GM19025 (cell line): ENCODE results near the gene DTWD1.
"Not testable (repeated sequence)": the region's sequence is repeated elsewhere in the genome, so short reads cannot be mapped to it uniquely, and the experiment has no call there.

Source experiments
- ATAC-seq: cut with Tn5 transposase; IDR thresholded peaks from one replicate; pipeline ENCODE4 v1.9.1; 2021; ENCODE audit warnings: mild to moderate bottlenecking, low read depth, moderate library complexity; ENCODE audit not compliant: unreplicated experiment

DTWD1 gene, protein sequence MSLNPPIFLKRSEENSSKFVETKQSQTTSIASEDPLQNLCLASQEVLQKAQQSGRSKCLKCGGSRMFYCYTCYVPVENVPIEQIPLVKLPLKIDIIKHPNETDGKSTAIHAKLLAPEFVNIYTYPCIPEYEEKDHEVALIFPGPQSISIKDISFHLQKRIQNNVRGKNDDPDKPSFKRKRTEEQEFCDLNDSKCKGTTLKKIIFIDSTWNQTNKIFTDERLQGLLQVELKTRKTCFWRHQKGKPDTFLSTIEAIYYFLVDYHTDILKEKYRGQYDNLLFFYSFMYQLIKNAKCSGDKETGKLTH

DNA sequence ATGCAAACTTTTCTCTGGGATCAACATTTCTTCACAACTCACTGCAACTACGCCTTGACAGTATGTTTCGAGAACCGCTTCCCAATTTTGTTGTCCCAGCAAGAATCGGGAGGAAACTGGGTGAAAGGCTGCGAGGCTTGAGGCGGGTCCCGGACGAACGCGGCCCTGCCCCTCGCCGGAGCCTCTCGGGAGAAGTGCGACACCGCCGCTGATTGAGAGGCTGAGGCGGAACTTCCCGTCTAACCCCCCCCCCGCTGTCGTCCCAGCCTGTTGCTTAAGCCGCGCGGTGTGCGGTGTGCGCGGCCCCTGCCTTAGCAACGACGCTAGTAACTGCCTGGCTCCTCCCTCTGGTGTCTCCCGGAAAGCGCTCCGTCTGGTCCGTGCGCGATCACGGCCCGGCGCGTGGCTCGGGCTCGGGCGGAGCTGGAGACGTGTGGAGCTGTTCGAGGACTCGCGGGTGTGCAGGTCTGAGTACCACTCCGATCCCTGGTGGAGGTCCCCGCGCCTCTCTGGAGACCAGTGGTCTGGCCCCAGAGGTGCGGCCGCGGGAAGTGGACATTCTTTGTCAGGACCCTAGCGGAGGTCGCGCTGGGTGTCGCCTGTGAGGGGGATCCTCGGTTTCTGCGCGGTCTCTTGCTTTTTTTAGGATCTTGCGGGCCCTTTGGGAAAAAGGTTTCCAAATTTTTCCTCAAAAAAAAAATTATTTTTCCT is at the start of gene DTWD1, which contains the start of gene FAM227B:
DTWD1 (plus strand) TSS at position 391 of the 711 bp plus-strand sequence. CDS start 4,120 bp downstream, outside the sequence.
FAM227B (minus strand) TSS at position 161 of the 711 bp plus-strand sequence. CDS start 5,647 bp downstream, outside the sequence.
- ATAC-seq = peak; percentile 99

DNA sequence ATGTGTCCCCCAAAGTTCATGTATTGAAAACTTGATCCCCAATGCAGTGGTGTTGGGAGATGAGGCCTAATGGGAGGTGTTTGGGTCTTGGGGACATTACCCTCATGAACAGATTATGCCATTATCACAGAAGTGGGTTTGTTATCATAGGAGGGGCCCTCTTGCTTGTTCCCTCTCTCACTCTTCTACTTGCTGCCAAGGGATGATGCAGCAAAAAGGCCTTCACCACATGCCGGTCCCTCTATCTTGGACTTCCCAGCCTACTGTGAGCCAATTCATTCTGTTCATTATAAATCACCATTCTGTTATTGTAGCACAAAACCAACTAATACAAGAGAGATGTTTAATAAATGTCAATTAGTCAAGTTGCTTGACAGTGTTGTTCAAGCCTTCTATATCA is 47.4 kb upstream of the DTWD1 start:
- no peak for ATAC-seq

DNA sequence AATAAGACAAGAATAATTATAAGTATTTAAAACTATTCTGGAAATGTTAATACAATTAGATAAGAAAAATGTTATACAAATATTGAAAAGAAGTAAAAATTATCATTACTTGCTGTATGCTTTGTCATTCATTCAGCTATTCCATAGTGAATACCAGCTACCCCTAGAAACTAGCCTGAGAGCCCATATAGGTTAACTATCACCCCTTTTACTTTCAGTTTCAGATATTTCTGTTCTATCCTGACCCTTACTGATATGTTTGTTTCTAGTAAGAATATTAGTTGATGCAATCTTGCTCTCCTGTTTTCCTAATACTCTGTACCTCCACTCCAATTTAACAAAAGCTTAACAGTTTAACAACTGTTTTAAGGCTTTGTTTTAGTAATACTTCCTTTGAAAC is 31.8 kb upstream of the DTWD1 start:
- ATAC-seq = peak; percentile 53

DNA sequence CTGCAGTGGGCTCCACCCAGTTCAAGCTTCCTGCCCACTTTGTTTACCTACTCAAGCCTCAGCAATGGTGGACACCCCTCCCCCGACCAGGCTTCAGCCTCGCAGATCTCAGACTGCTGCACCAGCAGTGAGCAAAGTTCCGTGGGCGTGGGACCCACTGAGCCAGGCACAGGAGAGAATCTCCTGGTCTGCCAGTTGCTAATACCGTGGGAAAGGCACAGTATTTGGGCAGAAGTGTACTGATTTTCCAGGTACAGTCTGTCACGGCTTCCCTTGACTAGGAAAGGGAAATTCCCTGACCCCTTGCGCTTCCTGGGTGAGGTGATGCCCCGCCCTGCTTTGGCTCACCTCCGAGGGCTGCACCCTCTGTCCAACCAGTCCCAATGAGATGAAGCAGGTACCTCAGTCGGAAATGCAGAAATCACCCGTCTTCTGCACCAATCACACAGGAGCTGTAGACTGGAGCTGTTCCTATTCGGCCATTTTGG is 28.0 kb upstream of the DTWD1 start:
- ATAC-seq = not testable (repeated sequence)

DNA sequence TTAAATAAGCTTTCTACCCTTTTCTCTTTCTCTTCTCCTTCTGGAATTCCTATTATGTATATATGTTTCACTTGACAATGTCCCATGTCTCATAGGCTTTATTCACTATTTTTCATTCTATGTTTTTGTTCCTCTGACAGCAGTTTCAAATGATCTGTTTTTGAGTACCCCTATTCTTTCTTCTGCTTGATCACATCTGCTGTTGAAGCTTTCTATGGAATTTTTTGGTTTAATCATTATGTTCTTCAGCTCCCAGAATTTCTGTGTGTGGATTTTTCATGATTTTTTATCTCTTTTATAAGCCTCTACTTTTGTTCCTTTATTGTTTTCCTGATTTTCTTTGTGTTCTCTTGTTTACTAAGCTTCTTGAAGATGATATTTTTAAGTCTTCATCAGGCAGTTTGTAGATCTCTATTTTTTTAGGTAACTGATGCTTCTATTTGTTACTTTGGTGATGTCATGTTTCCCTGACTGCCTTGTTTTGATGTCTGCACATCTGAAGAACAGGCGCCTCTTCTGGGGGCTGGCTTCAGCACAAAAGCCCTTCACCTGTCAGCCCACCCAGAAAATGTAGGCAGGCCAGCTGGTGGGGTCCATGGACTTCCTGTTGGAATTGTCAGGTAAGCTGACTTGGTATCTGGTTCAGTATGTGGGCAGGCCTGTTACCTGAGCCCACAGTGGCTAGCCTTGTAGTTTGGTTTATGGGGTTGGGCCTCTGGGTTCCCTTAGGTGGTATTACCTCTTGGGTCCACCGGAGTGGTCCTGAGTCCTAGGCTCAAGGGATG is 16.0 kb upstream of the DTWD1 start:
- ATAC-seq = no peak

DNA sequence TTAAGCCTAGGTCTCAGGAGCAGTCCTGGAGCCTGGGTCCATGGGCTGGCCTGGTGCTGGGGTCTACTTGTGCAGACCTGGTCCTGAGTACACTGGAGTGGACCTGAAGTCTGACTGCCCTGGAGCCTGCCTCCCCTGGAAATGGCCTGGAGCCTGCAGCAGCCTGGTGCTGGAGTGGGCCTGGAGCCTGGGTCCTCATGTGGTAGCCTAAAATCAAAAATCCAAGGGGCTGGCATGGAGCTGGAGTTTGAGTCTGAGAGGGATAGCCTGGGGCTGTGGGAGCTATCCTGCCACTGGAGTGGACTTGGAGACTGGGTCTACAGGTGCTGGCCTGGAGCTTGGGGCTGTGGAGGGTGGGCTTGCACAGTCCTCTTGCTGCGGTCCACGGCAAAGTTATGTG is 15.3 kb upstream of the DTWD1 start:
- ATAC-seq = no peak

DNA sequence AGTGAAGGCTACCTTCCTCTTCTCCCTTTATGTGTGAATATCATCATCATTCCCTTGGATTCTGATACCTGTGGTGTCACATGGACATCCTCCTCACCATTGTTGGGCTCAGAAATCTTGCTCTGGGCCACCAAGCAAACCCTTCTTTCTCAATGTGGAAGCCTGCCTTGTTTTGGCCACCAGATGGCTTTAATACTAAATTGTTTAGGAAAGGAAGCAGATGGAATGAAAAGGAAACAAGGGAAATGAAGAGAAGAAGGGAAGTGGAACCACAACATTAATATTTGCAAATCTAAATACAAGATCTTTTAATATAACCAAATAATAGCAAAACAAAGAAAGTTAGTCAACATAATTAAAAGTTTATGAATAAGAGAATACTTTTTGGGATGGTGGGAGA is 14.3 kb upstream of the DTWD1 start:
- no peak for ATAC-seq

DNA sequence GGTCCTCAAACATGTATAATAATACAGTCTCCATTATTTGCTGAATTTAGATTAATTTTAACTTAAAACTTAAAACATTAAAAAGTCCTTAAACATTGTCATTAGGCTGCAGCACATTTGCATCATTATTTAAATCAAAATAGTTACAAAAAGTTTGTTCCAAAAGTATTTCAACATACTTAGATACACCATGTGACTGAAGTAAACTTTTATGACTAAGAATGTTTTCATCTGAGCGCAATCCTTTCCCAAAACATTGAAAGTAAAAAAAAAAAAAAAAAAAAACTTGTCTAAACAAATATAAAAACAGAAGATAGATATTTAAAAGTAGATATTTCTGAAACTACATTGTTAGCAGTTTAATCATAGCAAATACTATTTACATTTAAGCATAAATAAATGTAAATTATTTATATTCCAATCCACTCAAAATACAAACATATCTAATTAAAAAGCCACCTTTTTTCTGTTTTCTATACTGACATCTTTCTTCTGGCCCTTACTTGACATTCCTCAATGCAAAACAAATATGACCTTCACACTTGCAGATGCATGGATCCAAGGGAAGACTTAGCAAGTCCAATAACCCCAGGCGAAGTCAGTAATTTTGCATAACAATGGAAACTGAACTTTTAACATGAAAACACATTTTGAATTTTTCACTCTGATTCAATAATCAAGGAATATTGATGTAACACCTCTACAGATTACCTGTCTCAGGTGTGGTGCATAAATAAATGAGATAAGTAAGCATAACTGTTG is 10.5 kb upstream of the DTWD1 start:
- no peak for ATAC-seq

DNA sequence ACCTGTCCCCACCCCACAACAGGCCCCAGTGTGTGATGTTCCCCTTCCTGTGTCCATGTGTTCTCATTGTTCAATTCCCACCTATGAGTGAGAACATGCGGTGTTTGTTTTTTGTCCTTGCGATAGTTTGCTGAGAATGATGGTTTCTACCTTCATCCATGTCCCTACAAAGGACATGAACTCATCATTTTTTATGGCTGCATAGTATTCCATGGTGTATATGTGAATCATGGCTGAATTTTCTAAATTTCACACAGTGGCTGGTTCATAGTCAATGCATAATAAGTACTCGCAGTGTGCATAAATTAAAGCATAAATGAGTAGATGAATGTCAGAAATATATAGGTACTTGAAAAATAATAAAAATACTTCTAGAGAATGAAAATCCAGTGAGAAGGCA is 8.6 kb upstream of the DTWD1 start:
- not testable (repeated sequence) for ATAC-seq

DNA sequence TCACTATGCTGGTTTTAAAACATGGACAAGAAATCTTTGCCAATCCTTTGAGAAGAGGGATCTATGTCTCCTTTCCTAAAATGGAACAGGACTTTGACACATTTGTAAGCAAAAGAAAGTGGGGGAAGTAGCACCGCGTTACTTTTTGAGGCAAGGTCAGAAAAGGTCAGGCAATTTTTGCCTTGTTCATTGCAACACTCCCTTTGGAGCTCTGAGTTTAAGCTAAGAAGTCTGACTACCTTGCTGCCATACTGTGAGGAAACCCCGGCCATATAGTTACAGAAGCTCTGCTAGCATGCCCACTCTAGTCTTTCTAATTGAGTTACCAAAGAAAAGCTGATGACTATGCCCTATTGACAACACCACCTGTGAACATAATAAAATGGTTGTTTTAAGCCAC is 1.6 kb upstream of the DTWD1 start:
- no peak for ATAC-seq

DNA sequence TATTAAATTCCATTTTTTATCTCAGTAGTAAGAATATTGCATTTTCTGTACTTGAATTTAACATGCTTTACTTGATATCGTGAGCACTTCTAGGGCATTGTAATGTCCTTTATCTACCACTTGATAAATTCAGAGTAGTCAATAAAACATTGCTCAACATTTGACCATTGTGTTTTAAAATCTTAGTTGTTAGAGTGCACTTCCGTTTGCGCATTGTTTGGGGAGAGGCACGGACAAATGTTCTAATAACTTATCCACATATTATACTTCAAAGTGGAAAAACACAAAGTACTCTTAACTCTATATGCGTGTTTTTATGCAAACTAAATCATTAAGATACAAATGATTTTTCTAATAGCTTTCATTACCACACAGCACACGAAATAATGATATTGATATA is 649 bp upstream of the DTWD1 start:
- no peak for ATAC-seq

DNA sequence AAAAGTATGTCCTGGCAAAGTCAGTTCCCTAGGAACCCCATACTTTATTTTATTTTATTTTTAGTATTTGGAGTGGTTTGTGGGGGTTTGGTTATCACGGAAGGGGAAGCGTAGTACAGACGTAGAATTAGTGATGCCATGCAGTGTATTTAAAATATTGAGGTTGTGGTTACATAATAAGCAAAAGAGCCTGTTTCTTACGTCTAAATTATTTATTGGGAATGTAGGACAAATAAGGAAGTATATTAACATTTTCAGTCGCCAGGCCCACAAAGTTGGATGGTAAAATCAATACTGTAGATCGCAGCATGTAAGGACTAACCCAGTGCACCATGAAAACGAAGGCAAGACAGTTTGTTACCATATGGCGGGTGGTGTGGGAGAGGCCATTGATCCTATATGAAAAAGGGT is 558 bp downstream of the DTWD1 start:
- ATAC-seq = no peak

DNA sequence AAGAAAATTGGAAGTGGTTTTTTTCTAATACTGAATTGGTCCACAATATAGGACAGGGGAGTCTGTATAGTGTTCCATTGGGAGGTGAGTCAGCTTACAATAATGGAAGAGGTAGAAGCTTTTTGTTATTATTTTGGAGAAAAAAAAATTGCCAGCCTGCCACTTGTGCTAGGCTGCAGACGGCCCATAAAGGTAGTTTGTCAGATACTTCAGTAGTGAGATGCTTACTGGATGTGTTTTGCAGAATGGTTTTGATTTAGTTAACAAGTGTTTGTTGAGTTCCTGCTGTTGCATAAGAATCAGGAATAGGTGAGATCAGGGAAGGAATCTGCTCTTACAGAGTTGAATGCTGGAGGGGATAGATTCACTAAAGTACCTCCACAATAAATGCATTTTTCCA is 1.0 kb downstream of the DTWD1 start:
- no peak for ATAC-seq

DNA sequence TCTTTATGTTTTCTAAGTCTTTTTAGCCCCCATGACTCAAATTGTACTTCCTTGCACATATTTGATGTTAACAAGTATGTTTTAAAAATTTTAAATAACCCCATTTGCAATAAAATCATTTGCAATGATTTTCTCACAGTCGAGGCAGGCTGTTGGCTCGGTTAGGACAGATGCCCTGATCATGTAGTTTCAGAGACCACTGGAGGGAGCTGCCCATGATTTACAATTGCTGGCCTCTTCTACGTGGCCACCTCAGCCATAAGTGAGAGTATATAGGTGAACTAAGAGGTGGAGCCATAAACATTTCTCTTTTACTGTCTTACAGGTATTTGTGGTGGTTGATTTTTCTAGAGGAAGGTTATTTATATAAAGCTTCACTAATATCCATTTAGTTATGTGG is 1.7 kb downstream of the DTWD1 start:
- ATAC-seq = no peak

DNA sequence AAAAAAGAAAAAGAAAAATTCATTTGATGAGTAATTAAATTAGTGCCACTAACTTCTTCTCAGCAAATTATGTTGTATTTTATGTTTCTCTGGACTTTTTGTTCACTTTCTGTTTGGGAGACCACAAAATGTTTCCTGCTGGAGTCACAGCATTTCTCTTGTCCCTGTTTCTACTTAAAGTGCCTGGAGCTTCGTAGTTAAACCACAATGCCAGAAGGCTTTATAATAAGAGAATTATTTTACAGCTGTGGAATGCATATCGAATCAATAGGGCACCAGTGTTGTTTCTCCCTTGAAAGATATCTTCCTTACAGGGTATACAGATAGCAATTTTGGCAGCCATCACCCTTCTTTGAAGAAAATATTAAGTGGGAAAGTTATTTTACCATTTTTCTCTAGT is 3.2 kb downstream of the DTWD1 start:
- no peak for ATAC-seq

DNA sequence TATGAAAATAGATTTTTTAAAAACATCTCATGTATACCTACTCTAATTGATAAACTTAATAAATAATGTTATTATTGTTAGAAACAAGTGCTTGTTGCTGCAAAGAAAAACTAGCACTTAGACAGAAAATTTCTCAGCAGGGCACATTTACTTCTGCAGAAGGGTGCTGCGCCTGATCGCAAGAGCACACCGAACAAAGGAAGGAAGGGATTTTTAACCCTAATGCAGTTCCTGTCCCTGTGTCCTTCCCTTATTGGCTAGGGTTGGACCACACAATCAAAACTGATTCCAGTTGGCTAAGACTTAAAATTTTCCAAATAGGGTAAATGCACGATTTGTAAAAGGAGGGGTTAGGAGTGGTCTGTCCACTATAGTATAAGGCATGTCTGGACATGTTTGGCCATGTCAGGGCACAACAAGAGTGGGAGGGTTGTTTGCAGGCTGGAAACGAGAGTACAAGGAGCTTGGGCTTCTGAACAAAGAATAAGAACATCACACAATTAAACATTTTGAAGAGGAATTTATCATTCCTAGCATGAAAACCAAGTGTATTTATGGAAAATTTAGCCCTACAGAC is 4.7 kb downstream of the DTWD1 start:
- ATAC-seq = no peak

DNA sequence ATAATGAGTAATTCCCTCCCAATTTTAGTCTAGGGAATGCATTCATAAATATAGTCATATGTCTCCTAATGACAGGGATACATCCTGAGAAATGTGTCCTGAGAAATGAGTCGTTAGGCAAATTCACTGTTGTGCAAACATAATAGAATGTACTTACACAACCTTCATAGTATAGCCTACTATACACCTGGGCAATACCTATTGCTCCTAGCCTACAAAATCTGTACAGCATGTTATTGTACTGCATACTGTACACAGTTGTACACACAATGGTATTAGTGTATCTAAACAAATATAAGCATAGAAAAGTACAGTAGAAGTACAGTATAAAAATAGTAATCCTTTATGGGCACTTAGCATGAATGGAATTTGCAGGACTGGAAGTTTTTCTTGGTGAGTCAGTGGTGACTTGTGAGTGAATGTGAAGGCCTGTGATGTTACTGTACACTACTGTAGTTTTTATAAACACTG is 6.6 kb downstream of the DTWD1 start:
- no peak for ATAC-seq

DNA sequence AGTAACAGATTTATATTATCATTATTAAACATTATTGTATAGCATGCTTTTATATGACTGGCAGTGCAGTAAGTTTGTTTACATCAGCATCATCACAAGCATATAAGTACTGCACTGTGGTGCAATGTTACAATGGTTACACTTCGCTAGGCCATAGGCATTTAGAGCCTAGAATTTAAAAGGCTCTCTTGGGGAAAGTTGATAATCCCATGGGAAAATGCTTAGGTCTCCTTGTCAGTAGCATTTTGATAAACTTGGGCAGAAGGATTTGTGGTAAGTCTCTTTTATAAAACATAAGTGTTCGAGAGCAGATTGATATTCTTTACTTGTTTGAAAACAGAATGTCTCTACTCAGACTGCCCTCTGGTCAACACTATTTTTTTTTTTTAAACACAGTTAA is 7.5 kb downstream of the DTWD1 start:
- ATAC-seq = no peak

DNA sequence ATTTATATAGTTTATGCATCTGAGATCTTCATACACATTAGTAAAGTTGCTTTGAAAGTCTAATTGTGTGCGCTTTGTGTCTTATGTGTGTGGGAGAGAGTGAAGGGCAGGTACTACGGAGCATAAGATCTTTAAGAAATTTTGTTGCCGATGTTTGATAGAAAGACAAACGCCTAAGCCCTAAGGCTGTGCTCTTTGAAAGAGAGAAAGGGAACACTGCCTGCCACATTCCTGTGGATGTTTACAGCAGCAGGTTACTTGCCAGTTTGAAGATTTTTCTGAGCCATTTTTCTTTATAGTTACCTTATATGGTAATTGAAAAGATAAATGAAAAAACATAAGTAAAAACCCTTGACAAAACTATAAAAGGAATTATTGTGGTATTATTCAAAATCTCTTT is 17.0 kb downstream of the DTWD1 start:
- ATAC-seq = no peak

DNA sequence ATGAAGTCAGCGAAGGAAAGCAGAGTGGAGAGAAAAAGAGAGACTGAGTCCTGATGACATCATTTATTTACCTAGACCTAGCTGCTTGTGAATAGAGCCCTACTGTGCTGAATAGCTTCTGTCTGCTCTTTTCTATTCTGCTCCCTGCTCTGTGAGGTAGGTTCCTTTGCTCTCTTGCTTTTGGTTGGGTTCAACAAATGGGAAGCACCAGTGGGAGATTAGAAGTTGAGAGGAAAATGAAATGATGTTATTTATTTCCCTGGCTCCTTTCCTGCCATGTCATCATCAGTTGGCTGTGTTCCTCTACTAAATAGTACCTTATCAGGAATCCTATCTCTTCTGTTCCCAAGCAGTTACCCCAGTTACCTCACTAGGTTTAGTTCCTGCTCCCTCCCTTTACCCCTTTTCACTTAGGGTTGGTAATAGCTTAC is 23.5 kb downstream of the DTWD1 start:
- no peak for ATAC-seq
